HG02763 (cell line): ENCODE measurements around the gene PRKCQ.
"Not testable (repeated sequence)": the region's sequence is repeated elsewhere in the genome, so short reads cannot be mapped to it uniquely, and the experiment has no call there.

ENCODE experiments used
- ATAC-seq: cut with Tn5 transposase; IDR thresholded peaks from one replicate; pipeline ENCODE4 v1.9.1; 2021; ENCODE audit warnings: mild to moderate bottlenecking, moderate library complexity; ENCODE audit not compliant: unreplicated experiment

Gene PRKCQ

DNA sequence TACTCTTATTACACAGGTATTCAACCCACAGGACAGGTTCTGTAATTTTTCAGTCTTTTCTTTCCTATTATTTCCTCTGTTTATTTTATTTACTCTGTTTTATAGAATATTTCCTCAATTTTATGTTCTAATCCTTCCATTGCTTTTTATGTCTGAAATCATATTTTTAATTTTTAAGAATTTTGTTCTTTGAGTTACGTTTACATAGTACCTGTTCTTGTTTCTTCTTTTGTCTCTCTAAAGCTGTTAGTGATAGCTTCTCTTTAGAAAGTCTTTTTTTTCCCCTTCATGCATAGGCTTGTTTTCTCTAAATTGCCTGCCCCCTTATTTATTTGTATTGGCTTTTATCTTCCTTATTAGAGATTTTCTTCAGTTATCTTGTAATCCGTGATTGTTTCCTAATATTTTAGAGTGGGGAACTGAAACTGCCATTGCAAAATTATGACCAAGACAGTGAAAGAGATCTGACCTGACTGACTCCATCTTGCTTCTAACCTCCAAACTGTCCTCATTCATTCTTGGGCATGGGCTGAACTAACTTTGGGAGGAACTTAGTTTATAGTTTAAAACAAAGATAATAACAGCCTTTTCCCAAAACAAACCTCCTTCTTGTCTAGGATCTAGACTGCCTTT lies 189.7 kb downstream of the PRKCQ start:
- no peak for ATAC-seq

DNA sequence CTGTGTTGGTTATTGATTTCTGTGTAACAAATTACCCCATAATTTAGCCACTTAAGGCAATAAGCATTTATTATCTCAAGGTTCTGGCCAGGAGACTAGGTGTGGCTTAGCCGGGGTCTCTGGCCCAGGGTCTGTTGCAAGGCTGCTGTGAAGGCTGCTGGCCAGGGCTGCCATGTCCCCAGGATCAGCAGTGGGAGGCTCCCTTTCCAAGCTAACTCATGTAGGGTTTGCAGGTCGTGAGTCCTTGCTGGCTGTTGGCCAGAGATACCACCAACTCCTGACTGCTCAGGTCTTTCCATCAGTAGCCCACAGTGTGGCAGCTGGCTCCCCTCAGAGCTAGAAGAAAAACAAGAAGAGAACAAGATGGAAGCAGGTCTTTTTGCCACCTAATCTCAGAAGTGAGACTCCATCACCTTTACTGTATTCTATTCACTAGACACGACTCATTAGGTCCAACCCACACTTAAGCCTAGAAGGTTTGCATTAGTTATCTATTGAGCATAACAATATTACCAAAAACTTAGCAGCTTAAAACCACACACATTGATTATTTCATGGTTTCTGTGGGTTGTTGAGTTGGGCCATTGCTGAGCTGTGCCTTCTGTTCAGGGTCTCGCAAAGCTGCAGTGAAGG lies 191.7 kb downstream of the PRKCQ start:
- no peak for ATAC-seq

DNA sequence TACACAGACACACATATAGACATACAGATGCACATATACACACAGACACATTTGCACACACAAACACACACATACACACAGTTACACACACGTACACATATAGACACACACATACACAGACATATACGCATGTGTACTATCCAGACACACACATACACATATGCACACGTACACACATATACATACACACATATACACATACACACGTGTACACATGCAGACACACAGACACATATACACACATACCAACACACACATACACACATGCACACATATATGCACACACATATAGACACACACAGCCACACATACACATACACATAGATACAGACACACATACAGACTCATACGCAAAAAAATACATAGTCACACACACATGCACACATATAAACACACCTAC lies 193.1 kb downstream of the PRKCQ start:
- no peak for ATAC-seq

DNA sequence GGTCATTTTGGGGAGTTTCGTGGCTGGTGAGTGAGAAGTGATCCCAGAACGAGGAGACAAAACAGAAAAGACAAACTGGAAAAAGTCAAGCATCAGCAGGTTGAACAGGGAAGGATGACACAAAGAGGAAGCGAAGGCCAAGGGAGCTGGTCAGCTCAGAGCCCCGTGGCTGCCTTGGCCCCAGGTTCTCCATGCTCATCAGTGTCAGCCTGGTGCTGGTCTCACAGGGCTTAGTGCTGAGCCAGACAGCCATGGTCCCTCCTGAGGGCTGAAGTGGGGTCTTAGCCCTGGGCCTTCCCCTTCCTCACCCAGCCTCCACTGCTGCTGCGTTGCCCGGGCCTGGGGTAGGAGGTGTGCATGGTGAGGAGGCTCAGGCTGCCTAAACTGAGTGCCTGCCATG lies 193.7 kb downstream of the PRKCQ start:
- ATAC-seq = no peak

DNA sequence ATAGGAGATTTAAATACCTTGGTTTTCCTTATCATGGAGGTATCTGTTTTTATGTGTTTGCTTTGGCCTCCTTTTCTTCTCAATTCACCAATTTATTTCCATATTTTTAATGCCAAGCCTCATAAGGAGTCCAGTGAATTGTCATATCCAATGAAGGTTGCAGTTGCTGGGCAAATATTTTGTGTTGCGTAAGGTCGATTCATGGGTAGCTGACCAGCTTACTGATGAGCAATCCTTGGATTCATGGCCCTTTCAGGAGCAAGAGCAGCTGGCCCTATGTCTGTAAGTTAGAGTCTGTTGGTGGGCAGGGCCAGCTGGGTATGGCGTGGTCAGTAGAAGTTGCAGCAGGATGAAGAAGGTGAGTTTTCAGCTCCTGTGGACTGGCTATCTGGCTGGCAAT lies 194.4 kb downstream of the PRKCQ start:
- ATAC-seq = no peak

DNA sequence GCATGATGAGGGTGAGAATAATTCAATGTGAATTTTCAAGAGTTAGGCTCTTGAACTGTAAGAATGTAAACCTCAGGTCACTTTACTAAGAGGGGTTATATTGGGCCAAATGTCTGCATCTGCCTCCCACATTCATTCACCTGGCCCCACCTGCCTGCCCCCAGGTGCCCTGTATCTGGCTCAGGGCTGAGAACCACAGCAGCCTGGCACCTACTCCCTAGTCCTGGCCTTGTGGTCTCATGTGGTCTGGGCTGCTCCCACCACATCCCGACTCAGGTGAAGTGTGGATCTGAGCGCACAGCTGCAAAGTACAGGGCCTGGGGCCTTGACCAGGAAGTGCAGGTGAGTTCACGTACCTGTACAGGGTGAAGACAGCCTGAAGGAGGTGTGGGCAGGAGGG lies 195.2 kb downstream of the PRKCQ start:
- no peak for ATAC-seq

DNA sequence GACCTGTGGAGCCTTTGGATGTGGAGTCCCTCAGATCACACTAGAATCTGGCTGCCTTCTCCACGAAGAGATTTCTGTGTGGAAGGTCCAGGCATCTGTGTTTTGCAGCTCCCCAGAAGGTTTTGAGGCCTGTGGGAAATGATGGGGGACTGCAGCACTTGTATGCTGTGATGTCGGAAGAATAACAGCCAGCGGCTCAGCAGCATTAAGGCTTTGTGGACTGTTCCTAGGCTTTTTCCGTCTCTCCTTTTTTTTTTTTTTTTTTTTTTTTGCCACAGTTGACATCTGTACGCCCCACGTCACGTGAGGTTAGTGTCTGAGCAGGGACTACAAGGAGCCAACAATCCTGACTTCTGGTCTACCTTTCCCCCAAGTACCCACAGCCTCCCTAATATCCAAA lies 196.0 kb downstream of the PRKCQ start:
- ATAC-seq = no peak

DNA sequence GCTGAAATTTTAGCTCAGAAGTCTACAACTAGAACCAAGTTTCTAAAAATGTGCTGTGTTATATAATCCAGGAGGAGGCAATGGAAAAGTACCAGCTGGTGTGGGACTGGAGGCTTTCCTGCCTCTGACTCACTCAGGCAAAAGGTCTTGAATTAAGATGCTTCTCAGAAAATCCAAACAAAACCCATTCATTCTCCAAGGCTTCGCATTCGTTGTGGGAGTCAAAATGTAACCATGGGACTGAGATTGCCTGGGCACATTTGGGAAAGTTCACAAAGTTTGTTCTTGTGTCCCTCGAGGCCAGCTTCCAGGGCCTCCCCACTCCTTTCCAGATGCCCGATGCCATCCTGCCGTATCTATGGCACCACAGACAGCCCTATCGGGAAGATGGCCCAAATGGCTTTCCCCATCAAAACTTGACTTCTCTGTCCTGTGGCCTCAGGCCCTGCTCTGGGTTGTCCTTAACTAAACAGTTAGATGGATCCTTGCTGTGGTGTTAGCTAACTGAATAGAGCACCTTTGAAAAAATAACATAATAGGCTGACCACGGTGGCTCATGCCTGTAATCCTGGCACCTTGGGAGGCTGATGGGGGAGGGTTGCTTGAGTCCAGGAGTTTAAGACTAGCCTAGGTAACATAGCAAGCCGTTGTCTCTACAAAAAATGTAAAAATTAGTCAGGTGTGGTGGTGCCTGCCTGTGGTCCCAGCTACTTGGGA lies 196.8 kb downstream of the PRKCQ start:
- no peak for ATAC-seq

DNA sequence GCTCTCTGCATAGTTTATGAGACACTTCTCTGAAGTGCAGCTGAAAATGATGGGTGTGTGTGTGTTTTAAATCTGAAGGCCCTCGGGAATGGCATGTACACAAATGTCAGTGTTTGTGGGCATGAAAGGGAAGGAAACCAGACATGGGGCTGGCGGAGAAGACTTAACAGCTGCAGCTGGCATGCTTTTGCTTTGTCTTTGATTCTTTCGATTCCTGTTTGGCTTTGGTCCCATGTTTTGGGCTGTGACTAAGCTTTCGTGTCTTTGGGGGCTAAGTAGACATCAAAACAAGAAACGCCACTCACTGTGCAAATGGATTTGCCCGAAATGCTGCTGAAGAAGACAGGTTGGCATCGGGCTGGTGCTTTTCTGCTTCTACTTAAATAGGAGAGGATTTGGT lies 198.0 kb downstream of the PRKCQ start:
- peak; percentile 85 for ATAC-seq

DNA sequence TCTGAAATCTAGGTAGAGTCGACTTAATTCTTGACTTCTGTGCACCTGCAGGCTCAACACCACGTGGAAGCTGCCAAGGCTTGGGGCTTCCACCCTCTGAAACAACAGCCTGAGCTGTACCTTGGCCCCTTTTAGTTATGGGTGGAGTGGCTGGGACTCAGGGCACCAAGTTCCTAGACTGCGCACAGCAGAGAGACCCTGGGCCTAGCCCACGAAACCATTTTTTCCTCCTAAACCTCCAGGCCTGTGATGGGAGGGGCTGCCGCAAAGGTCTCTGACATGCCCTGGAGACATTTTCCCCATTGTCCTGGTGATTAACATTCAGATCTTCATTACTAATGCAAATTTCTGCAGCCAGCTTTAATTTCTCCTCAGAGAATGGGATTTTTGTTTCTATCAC lies 199.6 kb downstream of the PRKCQ start:
- ATAC-seq = not testable (repeated sequence)

DNA sequence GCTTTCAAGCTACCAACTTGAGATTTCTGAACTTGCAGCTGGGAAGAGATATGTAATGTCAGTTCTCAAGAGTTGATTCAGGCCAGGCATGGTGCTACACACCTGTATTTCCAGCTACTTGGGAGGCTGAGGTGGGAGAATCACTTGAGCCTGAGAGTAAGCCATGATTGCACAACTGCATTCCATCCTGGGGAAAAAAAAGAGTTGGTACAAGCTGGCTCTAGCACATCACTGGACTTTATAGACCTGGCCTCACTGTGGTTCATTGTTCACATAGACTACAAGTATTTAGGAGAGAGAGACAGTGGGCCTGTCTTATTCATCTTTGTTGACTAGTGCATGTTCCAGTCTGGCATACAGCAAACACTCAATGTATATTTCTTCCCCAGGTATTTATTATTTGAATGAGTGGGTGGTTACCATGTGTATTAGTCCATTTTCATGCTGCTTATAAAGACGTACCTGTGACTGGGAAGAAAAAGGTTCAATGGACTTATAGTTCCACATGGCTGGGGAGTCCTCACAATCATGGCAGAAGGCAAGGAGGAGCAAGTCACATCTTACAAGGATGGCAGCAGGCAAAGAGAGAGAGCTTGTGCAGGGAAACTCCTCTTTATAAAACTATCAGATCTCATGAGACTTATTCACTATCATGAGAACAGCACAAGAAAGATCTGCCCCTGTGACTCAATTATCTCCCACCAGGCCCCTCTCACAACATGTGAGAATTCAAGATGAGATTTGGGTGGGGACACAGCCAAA lies 200.9 kb downstream of the PRKCQ start:
- no peak for ATAC-seq
